Peyer's patch (tissue), 4 donors: ENCODE results near the gene UBR2.

Source experiments
- POLR2A ChIP-seq, 2 donors: fragments of 450-650 bp; IDR thresholded peaks; one replicate each; pipeline ENCODE4 v1.5.1; 2017; ENCODE audit warnings: antibody characterized with exemption in 2 of 2, mild to moderate bottlenecking in 2 of 2, moderate library complexity in 2 of 2
- TF ChIP-seq, protein P1 (sequence below), 6 experiments: fragments of 450-650 bp in 4 of 6; fragments of 200-600 bp in 2 of 6; sonication (generic) in 1 of 6; IDR thresholded peaks; one replicate each; pipeline ENCODE4 v1.5.1; 2017 to 2019; ENCODE audit warnings: antibody characterized with exemption in 6 of 6, mild to moderate bottlenecking in 3 of 6, moderate library complexity in 1 of 6

DNA sequence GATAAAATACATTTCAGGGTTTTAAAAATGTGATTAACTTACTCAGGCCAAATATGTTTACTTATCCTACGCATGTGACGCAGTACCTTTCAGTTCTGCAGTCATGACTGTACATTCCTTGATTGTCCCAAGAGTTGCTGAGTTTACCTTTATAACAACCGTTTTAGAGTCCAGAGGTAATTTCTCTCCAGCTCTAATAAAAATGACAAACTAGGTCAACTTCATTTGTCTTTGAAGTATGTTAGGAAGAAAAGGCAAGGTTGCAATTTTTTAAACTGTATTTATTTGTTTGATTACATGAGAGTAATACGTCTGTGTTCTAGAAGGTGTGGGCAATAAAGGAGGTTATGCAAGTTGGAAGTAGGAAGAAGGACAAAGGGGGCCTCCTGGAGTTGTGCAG lies 38.6 kb upstream of the UBR2 start:
- TF ChIP-seq, protein P1, sequence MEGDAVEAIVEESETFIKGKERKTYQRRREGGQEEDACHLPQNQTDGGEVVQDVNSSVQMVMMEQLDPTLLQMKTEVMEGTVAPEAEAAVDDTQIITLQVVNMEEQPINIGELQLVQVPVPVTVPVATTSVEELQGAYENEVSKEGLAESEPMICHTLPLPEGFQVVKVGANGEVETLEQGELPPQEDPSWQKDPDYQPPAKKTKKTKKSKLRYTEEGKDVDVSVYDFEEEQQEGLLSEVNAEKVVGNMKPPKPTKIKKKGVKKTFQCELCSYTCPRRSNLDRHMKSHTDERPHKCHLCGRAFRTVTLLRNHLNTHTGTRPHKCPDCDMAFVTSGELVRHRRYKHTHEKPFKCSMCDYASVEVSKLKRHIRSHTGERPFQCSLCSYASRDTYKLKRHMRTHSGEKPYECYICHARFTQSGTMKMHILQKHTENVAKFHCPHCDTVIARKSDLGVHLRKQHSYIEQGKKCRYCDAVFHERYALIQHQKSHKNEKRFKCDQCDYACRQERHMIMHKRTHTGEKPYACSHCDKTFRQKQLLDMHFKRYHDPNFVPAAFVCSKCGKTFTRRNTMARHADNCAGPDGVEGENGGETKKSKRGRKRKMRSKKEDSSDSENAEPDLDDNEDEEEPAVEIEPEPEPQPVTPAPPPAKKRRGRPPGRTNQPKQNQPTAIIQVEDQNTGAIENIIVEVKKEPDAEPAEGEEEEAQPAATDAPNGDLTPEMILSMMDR (IDR thresholded peaks at IDR 0.05) = no peak
- no peak for TF ChIP-seq POLR2A (IDR thresholded peaks at IDR 0.05)
